Stimulated activated CD8-positive, alpha-beta memory T cell treated with anti-CD3 and anti-CD28 coated beads, Interleukin-4, amount 100 ng/mL, for 24 hours (primary cell): ENCODE measurements around the gene KRT73.

Source experiments
- DNase-seq: peaks from one replicate; pipeline ENCODE4 v3.0.0-alpha.2; 2020; ENCODE audit warnings: low read depth

KRT73 gene

GRCh38 chr12:52618216-52618615 is at the start of gene KRT73:
Gene KRT73, minus strand, starts transcription at chr12:52618559. Its CDS starts 35 bp downstream, at chr12:52618524.
- DNase-seq = no peak

GRCh38 chr12:52667931-52668330 is 49.6 kb upstream of the KRT73 start:
- DNase-seq = no peak

GRCh38 chr12:52667509-52667908 is 49.1 kb upstream of the KRT73 start:
- no peak for DNase-seq

- no peak for DNase-seq
These were observed 48.1 kb upstream of the KRT73 start for GRCh38 chr12:52666471-52666870.

GRCh38 chr12:52663420-52663819 is 45.1 kb upstream of the KRT73 start:
- DNase-seq = no peak

GRCh38 chr12:52662918-52663229 is 44.5 kb upstream of the KRT73 start:
- no peak for DNase-seq

- DNase-seq = no peak
These were observed 43.9 kb upstream of the KRT73 start for GRCh38 chr12:52662093-52662917.

GRCh38 chr12:52661668-52662067 is 43.3 kb upstream of the KRT73 start:
- DNase-seq = no peak

GRCh38 chr12:52660934-52661499 is 42.7 kb upstream of the KRT73 start:
- no peak for DNase-seq

GRCh38 chr12:52659951-52660350 is 41.6 kb upstream of the KRT73 start:
- no peak for DNase-seq

GRCh38 chr12:52659395-52659794 is 41.0 kb upstream of the KRT73 start:
- no peak for DNase-seq

- no peak for DNase-seq
These were observed 39.8 kb upstream of the KRT73 start for GRCh38 chr12:52658196-52658595.

GRCh38 chr12:52657250-52657902 is 39.0 kb upstream of the KRT73 start:
- DNase-seq = no peak

- no peak for DNase-seq
These were observed 38.3 kb upstream of the KRT73 start for GRCh38 chr12:52656616-52657015.

GRCh38 chr12:52655720-52656124 is 37.4 kb upstream of the KRT73 start:
- no peak for DNase-seq

GRCh38 chr12:52655251-52655650 is 36.9 kb upstream of the KRT73 start:
- no peak for DNase-seq

- DNase-seq = no peak
These were observed 33.4 kb upstream of the KRT73 start, which contains the start of gene KRT2 for GRCh38 chr12:52651726-52652261. Gene KRT2, minus strand, starts transcription at chr12:52652211. Its CDS starts 69 bp downstream, at chr12:52652142.

GRCh38 chr12:52650520-52651081 is 32.2 kb upstream of the KRT73 start:
- DNase-seq = no peak

- DNase-seq = no peak
These were observed 30.7 kb upstream of the KRT73 start for GRCh38 chr12:52649066-52649465.

GRCh38 chr12:52648012-52648550 is 29.7 kb upstream of the KRT73 start:
- no peak for DNase-seq

GRCh38 chr12:52647601-52648000 is 29.2 kb upstream of the KRT73 start:
- no peak for DNase-seq

GRCh38 chr12:52646613-52647012 is 28.3 kb upstream of the KRT73 start:
- no peak for DNase-seq
